HS-27A (cell line): ENCODE results near the gene VEZT.
"Not testable (repeated sequence)": the region's sequence is repeated elsewhere in the genome, so short reads cannot be mapped to it uniquely, and the experiment has no call there.

Experiments used
- DNase-seq: peaks from one replicate; pipeline ENCODE4 v3.0.0-alpha.2; 2012; ENCODE audit warnings: low read depth, missing footprints

Gene VEZT

GRCh38 chr12:95319694-95320331, 102.2 kb downstream of the VEZT start:
- DNase-seq, result no peak

GRCh38 chr12:95321516-95322246, 104.1 kb downstream of the VEZT start:
- no peak for DNase-seq

DNA sequence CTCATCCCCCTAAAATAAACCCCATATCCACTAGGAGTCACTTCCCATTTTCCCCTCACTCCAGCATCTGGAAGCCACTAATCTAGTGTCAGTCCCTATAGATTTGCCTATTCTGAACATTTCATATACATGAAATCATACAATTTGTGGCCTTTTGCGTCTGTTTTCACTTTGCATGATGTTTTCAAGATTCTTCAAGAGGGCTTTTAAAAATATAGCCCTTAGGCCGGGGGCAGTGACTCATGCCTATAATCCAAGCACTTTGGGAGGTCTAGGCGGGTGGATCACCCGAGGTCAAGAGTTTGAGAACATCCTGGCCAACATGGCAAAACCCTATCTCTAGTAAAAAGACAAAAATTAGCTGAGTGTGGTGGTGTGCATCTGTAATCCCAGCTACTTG, 104.7 kb downstream of the VEZT start:
- no peak for DNase-seq

DNA sequence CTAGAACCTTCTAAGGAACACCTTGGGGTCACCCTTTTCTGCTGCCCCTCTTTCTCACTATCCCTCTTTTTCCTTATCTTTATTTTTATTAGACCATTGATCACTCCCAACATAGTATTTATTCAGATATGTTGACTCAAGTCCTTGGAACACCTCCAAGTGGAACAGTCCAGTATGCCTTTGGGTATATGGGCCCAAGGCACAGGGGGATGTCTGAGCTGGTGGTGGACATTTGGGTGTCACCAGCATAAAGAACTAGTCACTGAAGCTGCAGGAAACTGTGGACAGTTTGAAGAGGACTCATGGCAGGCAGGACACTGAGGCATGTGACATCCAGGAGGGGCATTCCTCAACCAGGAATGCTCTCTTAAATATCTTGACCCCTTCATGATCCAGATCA, 105.6 kb downstream of the VEZT start:
- no peak for DNase-seq

GRCh38 chr12:95324246-95324645, 106.6 kb downstream of the VEZT start:
- not testable (repeated sequence) for DNase-seq

GRCh38 chr12:95325501-95325900, 107.9 kb downstream of the VEZT start:
- DNase-seq, result no peak

DNA sequence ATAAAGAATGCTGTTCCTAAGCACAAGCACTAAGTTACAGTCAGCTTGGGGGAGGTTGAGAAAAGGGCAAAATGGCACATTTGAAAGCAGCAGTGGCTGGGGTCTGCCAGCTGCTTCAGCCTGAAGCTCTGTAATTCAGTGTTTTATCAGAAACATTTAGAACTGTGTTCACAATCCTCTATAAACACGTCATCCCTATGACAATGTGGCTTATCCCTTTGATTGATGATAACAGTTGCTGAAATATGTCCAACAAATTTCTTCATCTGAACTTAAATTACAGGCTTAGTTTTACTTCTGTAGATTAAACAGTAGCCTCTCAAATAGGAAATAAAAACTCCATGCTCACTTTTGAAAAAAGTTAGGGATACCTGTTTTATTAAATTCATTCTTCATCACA, 108.8 kb downstream of the VEZT start:
- no peak for DNase-seq

- no peak for DNase-seq
Observed at GRCh38 chr12:95326855-95327254, 109.2 kb downstream of the VEZT start.

DNA sequence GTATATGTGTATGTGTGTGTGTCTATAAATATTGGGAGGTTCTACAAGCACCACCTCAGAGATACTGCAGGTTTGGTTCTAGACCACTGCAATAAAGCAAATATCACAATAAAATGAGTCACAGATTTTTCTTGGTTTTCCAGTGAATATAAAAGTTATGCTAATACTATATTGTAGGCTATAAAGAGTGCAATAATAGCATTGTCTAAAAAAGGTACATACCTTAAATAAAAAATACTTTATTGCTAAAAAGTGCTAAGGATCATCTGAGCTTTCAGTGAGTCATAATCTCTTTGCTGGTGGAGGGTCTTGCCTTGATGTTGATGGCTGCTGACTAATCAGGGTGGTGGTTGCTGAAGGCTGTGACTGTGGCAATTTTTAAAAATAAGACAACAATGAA, 111.1 kb downstream of the VEZT start:
- DNase-seq, result no peak

- no peak for DNase-seq
Observed at GRCh38 chr12:95335948-95336347, 118.3 kb downstream of the VEZT start.

- no peak for DNase-seq
Observed at GRCh38 chr12:95336387-95337067, 118.9 kb downstream of the VEZT start.

DNA sequence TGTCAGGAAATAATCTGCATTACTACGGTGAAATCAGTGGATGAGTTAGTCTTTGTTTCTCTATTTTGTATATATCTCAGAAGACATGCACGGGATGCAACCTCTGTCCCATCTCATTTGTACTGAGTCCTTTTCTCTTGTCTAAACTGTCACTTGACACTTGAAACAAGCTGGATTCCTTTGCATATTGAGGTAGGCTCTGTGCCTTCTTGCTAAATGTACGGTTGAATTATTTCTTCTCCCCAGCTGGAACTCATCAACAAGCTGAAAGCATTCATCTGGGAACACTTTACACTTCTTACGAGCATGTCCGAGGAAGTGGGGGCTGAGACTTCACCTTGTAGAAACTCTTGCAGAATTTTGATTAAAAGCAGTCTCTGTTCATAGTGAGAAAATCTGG, 119.5 kb downstream of the VEZT start:
- no peak for DNase-seq

DNA sequence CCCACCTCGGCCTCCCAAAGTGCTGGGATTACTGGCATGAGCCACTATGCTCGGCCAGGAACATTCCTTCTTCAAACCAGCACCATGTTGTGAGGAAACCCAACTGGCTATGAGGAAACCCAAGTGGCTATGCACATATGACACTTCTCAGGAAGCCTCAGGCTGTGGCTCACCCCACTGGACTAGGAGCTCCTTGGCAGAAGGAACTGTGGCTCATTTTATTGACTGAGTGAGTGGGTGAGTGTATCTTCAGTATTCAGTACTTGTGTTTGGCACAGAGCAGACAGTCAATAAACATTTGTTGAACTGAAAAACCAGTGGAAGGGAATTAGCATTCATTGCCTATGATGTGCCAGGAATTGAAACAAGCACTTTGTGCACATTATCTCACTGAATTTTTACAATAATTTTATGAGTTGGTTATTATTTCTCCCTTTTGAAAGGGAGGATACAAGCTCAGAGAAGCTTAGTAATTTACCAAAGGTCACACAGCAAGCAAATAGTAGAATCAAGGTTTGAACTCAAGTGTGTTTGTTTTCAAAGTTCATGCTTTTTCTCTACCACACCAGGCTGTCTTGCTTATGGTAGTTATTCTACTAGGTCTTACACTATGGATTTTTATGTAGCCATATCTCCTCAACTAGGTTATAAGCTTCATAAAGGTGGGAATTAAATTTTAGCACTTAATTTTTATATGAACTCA, 121.6 kb downstream of the VEZT start:
- DNase-seq, result no peak

GRCh38 chr12:95342008-95342407, 124.4 kb downstream of the VEZT start:
- no peak for DNase-seq

DNA sequence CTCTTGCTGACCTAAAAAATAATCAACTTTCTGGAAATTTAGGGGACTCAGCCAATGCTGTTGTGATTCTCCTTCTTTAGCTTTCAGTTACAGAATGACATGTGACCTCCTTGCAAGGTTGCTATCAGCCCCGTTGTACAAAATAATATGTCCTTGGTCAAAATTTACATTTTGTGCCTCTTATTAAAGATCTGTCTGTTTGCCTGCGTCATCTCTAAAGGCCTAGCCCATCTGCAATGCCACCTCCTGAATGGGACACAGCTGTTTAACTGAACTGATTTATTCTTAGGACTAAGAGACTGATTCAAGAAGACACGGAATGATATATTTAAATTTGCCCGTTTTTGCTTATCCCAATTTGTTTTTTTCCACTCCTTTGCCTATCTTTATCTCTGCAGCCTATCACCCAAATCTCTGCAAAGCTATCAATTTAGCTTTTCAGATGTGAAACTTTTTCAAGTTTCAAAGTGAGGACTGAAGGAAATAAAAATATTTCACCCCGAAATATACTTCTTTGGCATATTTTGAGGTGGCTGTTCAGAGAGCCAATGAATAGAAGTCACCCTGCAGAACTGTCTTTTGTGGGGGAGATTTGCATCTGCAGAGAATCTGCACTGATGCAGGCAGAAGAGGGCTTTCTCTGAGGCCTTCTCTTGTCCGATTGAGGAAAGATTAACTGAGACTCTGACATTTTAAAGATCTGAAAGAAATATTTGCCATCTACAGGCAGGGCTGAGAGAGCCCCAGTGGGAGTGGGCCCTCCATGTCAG, 126.0 kb downstream of the VEZT start:
- DNase-seq, result no peak

- no peak for DNase-seq
Observed at GRCh38 chr12:95349291-95349690, 131.7 kb downstream of the VEZT start.

DNA sequence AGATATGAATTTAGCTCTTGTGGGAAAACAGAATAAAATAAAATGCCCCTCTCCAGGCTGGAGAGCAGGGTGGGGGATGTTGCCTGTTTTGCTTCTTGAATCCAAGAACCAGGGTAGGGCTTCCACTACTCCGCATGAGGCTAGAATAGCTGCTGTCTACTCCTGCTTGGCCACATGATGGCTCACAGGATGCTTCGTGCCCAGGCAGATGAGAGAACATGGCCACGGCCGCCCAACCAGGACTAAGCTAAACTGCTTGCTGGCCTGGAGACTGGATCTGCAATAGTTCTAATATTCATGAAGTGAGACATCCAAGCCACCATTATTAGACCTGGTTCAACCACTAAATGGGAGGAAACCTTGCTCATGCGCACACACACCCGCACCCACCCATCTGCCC, 134.1 kb downstream of the VEZT start:
- DNase-seq, result no peak
